H9 (cell line): ENCODE results near the gene TMEM205. TPM values are rescaled to one million over a fixed set of nuclear protein-coding genes. Genes with fewer than 3 reads are reported as not detected.

ENCODE experiments used
- DNase-seq: peaks from one replicate; pipeline ENCODE4 v3.0.0-alpha.2; 2017
- H2AFZ ChIP-seq: one replicate; pipeline ENCODE4 v1.6.1; 2013; ENCODE audit warnings: mild to moderate bottlenecking, low read length, control low read depth, moderate library complexity
- H2AK5ac ChIP-seq: 2 replicates; pipeline ENCODE4 v1.6.1; 2013; ENCODE audit warnings: low read length, control low read depth, mixed read lengths; ENCODE audit not compliant: insufficient read length
- H2BK120ac ChIP-seq: one replicate; pipeline ENCODE4 v1.6.1; 2013; ENCODE audit warnings: low read depth, mild to moderate bottlenecking, low read length, control low read depth, inconsistent platforms; ENCODE audit not compliant: poor library complexity, severe bottlenecking
- H2BK12ac ChIP-seq: 2 replicates; pipeline ENCODE4 v1.6.1; 2013; ENCODE audit warnings: low read length, control low read depth, mixed read lengths, low read depth; ENCODE audit not compliant: insufficient read length
- H2BK15ac ChIP-seq: 2 replicates; pipeline ENCODE4 v1.6.1; 2013; ENCODE audit warnings: low read depth, low read length, control low read depth
- H2BK20ac ChIP-seq: one replicate; pipeline ENCODE4 v1.6.1; 2013; ENCODE audit warnings: low read depth, mild to moderate bottlenecking, low read length, control low read depth, inconsistent platforms; ENCODE audit not compliant: poor library complexity, severe bottlenecking
- H2BK5ac ChIP-seq: 2 replicates; pipeline ENCODE4 v1.6.1; 2013; ENCODE audit warnings: low read length, control low read depth, mixed read lengths; ENCODE audit not compliant: insufficient read length
- H3K14ac ChIP-seq: 2 replicates; pipeline ENCODE4 v1.6.1; 2013; ENCODE audit warnings: low read length, control low read depth; ENCODE audit not compliant: insufficient read depth
- H3K18ac ChIP-seq: 2 replicates; pipeline ENCODE4 v1.6.1; 2013; ENCODE audit warnings: low read depth, mild to moderate bottlenecking, mixed read lengths, low read length, control low read depth; ENCODE audit not compliant: insufficient read length
- H3K23ac ChIP-seq: 2 replicates; pipeline ENCODE4 v1.6.1; 2013; ENCODE audit warnings: low read length, control low read depth, mixed read lengths, low read depth; ENCODE audit not compliant: insufficient read length
- H3K23me2 ChIP-seq: 2 replicates; pipeline ENCODE4 v1.6.1; 2013; ENCODE audit warnings: low read depth, mild to moderate bottlenecking, mixed read lengths, low read length, control low read depth; ENCODE audit not compliant: insufficient read length, poor library complexity, severe bottlenecking
- H3K27ac ChIP-seq: 2 replicates; pipeline ENCODE4 v1.5.1; 2013; ENCODE audit warnings: low read length, control low read depth, mixed read lengths, low read depth; ENCODE audit not compliant: insufficient read length
- H3K27me3 ChIP-seq: 2 replicates; pipeline ENCODE4 v1.6.1; 2013; ENCODE audit warnings: low read length, control low read depth, inconsistent platforms; ENCODE audit not compliant: insufficient read depth
- H3K4ac ChIP-seq: 2 replicates; pipeline ENCODE4 v1.6.1; 2013; ENCODE audit warnings: low read depth, mild to moderate bottlenecking, control low read depth, inconsistent platforms, low read length, moderate library complexity
- H3K4me1 ChIP-seq: 2 replicates; pipeline ENCODE4 v1.6.1; 2013; ENCODE audit warnings: low read length, control low read depth, inconsistent platforms; ENCODE audit not compliant: insufficient read depth
- H3K4me2 ChIP-seq: 2 replicates; pipeline ENCODE4 v1.6.1; 2013; ENCODE audit warnings: low read length, control low read depth, mixed read lengths; ENCODE audit not compliant: insufficient read length, insufficient read depth
- H3K56ac ChIP-seq: 2 replicates; pipeline ENCODE4 v1.6.1; 2013; ENCODE audit warnings: low read depth, mild to moderate bottlenecking, mixed read lengths, low read length, control low read depth; ENCODE audit not compliant: insufficient read length
- H3K79me1 ChIP-seq: 2 replicates; pipeline ENCODE4 v1.6.1; 2013; ENCODE audit warnings: low read depth, mild to moderate bottlenecking, moderate library complexity, low read length, control low read depth, inconsistent platforms; ENCODE audit not compliant: insufficient read depth, poor library complexity, severe bottlenecking
- H3K79me2 ChIP-seq: 2 replicates; pipeline ENCODE4 v1.6.1; 2013; ENCODE audit warnings: low read length, control low read depth, inconsistent platforms; ENCODE audit not compliant: insufficient read depth
- H3K9ac ChIP-seq: 2 replicates; pipeline ENCODE4 v1.6.1; 2013; ENCODE audit warnings: low read length, control low read depth, mixed read lengths; ENCODE audit not compliant: insufficient read length; ENCODE audit errors: extremely low read depth
- H3K9me3 ChIP-seq: one replicate; pipeline ENCODE4 v1.6.1; 2013; ENCODE audit warnings: low read depth, low read length, inconsistent platforms; ENCODE audit not compliant: control insufficient read depth
- H3T11ph ChIP-seq: one replicate; pipeline ENCODE4 v1.6.1; 2013; ENCODE audit warnings: mild to moderate bottlenecking, low read length, control low read depth, inconsistent platforms
- H4K20me1 ChIP-seq: one replicate; pipeline ENCODE4 v1.6.1; 2013; ENCODE audit not compliant: control insufficient read depth, insufficient read length, insufficient read depth
- H4K5ac ChIP-seq: 2 replicates; pipeline ENCODE4 v1.6.1; 2013; ENCODE audit warnings: low read depth, mild to moderate bottlenecking, mixed read lengths, low read length, control low read depth; ENCODE audit not compliant: insufficient read length
- H4K8ac ChIP-seq: replicated peaks from 2 replicates; pipeline ENCODE4 v1.6.1; 2013; ENCODE audit warnings: low read length, control low read depth, mixed read lengths, low read depth; ENCODE audit not compliant: insufficient read length
- H4K91ac ChIP-seq: 2 replicates; pipeline ENCODE4 v1.6.1; 2013; ENCODE audit warnings: low read depth, mild to moderate bottlenecking, moderate library complexity, mixed read lengths, low read length, control low read depth; ENCODE audit not compliant: insufficient read length
- H3K27ac Mint-ChIP-seq, 3 experiments: 2 replicates in 2 of 3; 3 replicates in 1 of 3; pipeline ENCODE4 v1.8.0; 2020 to 2021; ENCODE audit warnings: mixed read lengths in 3 of 3, mild to moderate bottlenecking in 1 of 3, moderate library complexity in 1 of 3
- H3K27me3 Mint-ChIP-seq: 2 replicates; pipeline ENCODE4 v1.8.0; 2021; ENCODE audit warnings: low read depth, mild to moderate bottlenecking, moderate library complexity, mixed read lengths
- H3K36me3 Mint-ChIP-seq, 3 experiments: 2 replicates in 2 of 3; 3 replicates in 1 of 3; pipeline ENCODE4 v1.8.0; 2020 to 2021; ENCODE audit warnings: low read depth in 3 of 3, mixed read lengths in 3 of 3; ENCODE audit not compliant: insufficient read depth in 1 of 3
- H3K4me1 Mint-ChIP-seq, 2 experiments: 2 replicates each; pipeline ENCODE4 v1.8.0; 2020; ENCODE audit warnings: mixed read lengths in 2 of 2
- H3K4me3 Mint-ChIP-seq, 2 experiments: 2 replicates in 1 of 2; 3 replicates in 1 of 2; pipeline ENCODE4 v1.8.0; 2020 to 2021; ENCODE audit warnings: mild to moderate bottlenecking in 2 of 2, mixed read lengths in 2 of 2, moderate library complexity in 1 of 2
- H3K9me3 Mint-ChIP-seq, 2 experiments: 2 replicates in 1 of 2; 3 replicates in 1 of 2; pipeline ENCODE4 v1.8.0; 2020; ENCODE audit warnings: mild to moderate bottlenecking in 2 of 2, mixed read lengths in 2 of 2, moderate library complexity in 1 of 2
- CTCF ChIP-seq: fragments of 200-600 bp; sonication (generic); conservative IDR thresholded peaks from 3 replicates; pipeline ENCODE4 v1.8.0; 2021; ENCODE audit warnings: antibody characterized with exemption, mild to moderate bottlenecking
- WGBS: extraction: QIAGEN DNeasy Blood & Tissue Kit; methylation state at CpG from one replicate; pipeline ENCODE4 v1.1.7; 2013; ENCODE audit warnings: missing lambda C conversion rate, low lambda C conversion rate, mixed read lengths; ENCODE audit not compliant: insufficient read length; ENCODE audit errors: extremely low coverage; 5-methylcytosine and 5-hydroxymethylcytosine counted together
- total RNA-seq: library from RNA; stranded (reverse); gene quantifications from 2 replicates; pipeline ENCODE4 v1.2.1, GENCODE V29; 2021

The TMEM205 gene
- total RNA-seq, 1 experiment from 2014 or later = 69.7 TPM

GRCh38 chr19:11363881-11364280 lies 17.8 kb upstream of the TMEM205 start:
- no CpG with 5 or more reads among the region's 10 CpGs for WGBS
- H4K8ac ChIP-seq = no peak overlapping the region
- no peak overlapping the region for H4K91ac ChIP-seq
- no peak overlapping the region for H2BK120ac ChIP-seq
- H3K27ac ChIP-seq = no peak overlapping the region
- no peak overlapping the region for H2BK12ac ChIP-seq
- H3K14ac ChIP-seq = no peak overlapping the region; the same call in 1 of the 2 replicates
- H3K9ac ChIP-seq = no peak overlapping the region
- H2BK5ac ChIP-seq = no peak overlapping the region
- no peak overlapping the region for H3K4ac ChIP-seq
- Mint-ChIP-seq H3K4me1 (peaks cover 6 to 17% of the 10 kb centered on the region in 2 experiments), H3K27me3 (peaks cover 23% of the 10 kb centered on the region), H3K4me3 (no peak overlapping the region), H3K36me3 (peaks cover 2 to 5% (median 5%) of the 10 kb centered on the region in 3 experiments; a peak in 4 of 7 replicates), H3K9me3 (no peaks in the 10 kb centered on the region; a peak in 1 of 5 replicates), H3K27ac (no peak overlapping the region)
- no peaks in the 10 kb centered on the region for H3K79me2 ChIP-seq
- H3K79me1 ChIP-seq = no peaks in the 10 kb centered on the region
- no peak overlapping the region for H3K18ac ChIP-seq
- H3K27me3 ChIP-seq = no peaks in the 10 kb centered on the region; the same call in 1 of the 2 replicates
- H4K5ac ChIP-seq = no peak overlapping the region
- DNase-seq = no peak
- no peaks in the 10 kb centered on the region; the same call in 1 of the 2 replicates for H3K4me1 ChIP-seq
- H3K9me3 ChIP-seq = no peaks in the 10 kb centered on the region
- no peak overlapping the region for H2AK5ac ChIP-seq
- no peaks in the 10 kb centered on the region for H4K20me1 ChIP-seq
- no peak overlapping the region for H3K4me2 ChIP-seq
- peaks cover 12% of the 10 kb centered on the region for H3K23me2 ChIP-seq
- no peak overlapping the region for H3K23ac ChIP-seq
- no peak for TF ChIP-seq CTCF
- H3T11ph ChIP-seq = no peak overlapping the region
- H3K56ac ChIP-seq = no peak overlapping the region
- no peak overlapping the region for H2AFZ ChIP-seq
- H2BK20ac ChIP-seq = no peak overlapping the region
- H2BK15ac ChIP-seq = no peak overlapping the region
